Skeletal muscle cell (primary cell): ENCODE data around the gene SMG7.

Experiments
- DNase-seq: peaks from one replicate; pipeline ENCODE4 v3.0.0-alpha.2; 2010; ENCODE audit warnings: low read depth
- H3K4me3 ChIP-seq: 2 replicates; pipeline ENCODE4 v1.5.1; 2011; ENCODE audit warnings: low read depth, mild to moderate bottlenecking, control low read depth, low read length, moderate library complexity

The SMG7 gene

GRCh38 chr1:183551924-183552323 is 79.6 kb downstream of the SMG7 start:
- no peak for DNase-seq
- no peak overlapping the region for H3K4me3 ChIP-seq

- no peak for DNase-seq
- H3K4me3 ChIP-seq, result no peak overlapping the region
These were observed 80.1 kb downstream of the SMG7 start for GRCh38 chr1:183552441-183552840.

GRCh38 chr1:183552891-183553290 is 80.6 kb downstream of the SMG7 start:
- DNase-seq, result no peak
- H3K4me3 ChIP-seq, result no peak overlapping the region

GRCh38 chr1:183553331-183553730 is 81.0 kb downstream of the SMG7 start:
- no peak overlapping the region for H3K4me3 ChIP-seq
- DNase-seq, result no peak

- DNase-seq, result no peak
- H3K4me3 ChIP-seq, result no peak overlapping the region
These were observed 81.5 kb downstream of the SMG7 start for GRCh38 chr1:183553764-183554163.

- no peak for DNase-seq
- H3K4me3 ChIP-seq, result no peak overlapping the region
These were observed 82.3 kb downstream of the SMG7 start for GRCh38 chr1:183554577-183554976.

- no peak for DNase-seq
- no peak overlapping the region for H3K4me3 ChIP-seq
These were observed 86.8 kb downstream of the SMG7 start for GRCh38 chr1:183559061-183559460.

GRCh38 chr1:183562701-183563100 is 90.4 kb downstream of the SMG7 start:
- no peak overlapping the region for H3K4me3 ChIP-seq
- no peak for DNase-seq

GRCh38 chr1:183565261-183565660 is 93.0 kb downstream of the SMG7 start:
- no peak for DNase-seq
- H3K4me3 ChIP-seq, result no peak overlapping the region

- no peak for DNase-seq
- no peak overlapping the region for H3K4me3 ChIP-seq
These were observed 93.7 kb downstream of the SMG7 start for GRCh38 chr1:183566026-183566425.

GRCh38 chr1:183567584-183567983 is 95.3 kb downstream of the SMG7 start:
- no peak for DNase-seq

GRCh38 chr1:183568176-183569021 is 96.1 kb downstream of the SMG7 start:
- no peak overlapping the region for H3K4me3 ChIP-seq
- no peak for DNase-seq

More at GRCh38 chr1:183567584-183567983, 95.3 kb downstream of the SMG7 start:
- H3K4me3 ChIP-seq, result no peak overlapping the region

GRCh38 chr1:183569141-183569540 is 96.8 kb downstream of the SMG7 start:
- DNase-seq, result no peak

GRCh38 chr1:183569801-183570200 is 97.5 kb downstream of the SMG7 start:
- no peak for DNase-seq
- no peak overlapping the region for H3K4me3 ChIP-seq

More at GRCh38 chr1:183569141-183569540, 96.8 kb downstream of the SMG7 start:
- no peak overlapping the region for H3K4me3 ChIP-seq

GRCh38 chr1:183570451-183570850 is 98.2 kb downstream of the SMG7 start:
- no peak for DNase-seq
- no peak overlapping the region for H3K4me3 ChIP-seq

- no peak for DNase-seq
- no peak overlapping the region for H3K4me3 ChIP-seq
These were observed 99.5 kb downstream of the SMG7 start for GRCh38 chr1:183571678-183572268.

GRCh38 chr1:183572721-183573120 is 100.4 kb downstream of the SMG7 start:
- H3K4me3 ChIP-seq, result no peak overlapping the region
- no peak for DNase-seq

GRCh38 chr1:183575606-183576005 is 103.3 kb downstream of the SMG7 start:
- no peak overlapping the region for H3K4me3 ChIP-seq
- no peak for DNase-seq

- no peak overlapping the region for H3K4me3 ChIP-seq
- DNase-seq, result no peak
These were observed 104.2 kb downstream of the SMG7 start for GRCh38 chr1:183576537-183576936.

GRCh38 chr1:183577897-183578465 is 105.7 kb downstream of the SMG7 start:
- DNase-seq, result no peak
- H3K4me3 ChIP-seq, result no peak overlapping the region

GRCh38 chr1:183578856-183579255 is 106.6 kb downstream of the SMG7 start:
- no peak overlapping the region for H3K4me3 ChIP-seq
- no peak for DNase-seq
